Endothelial cell of umbilical vein (primary cell): ENCODE measurements around the gene RRP8.

Experiments used
- CTCF ChIP-seq, 2 donors: IDR thresholded peaks; 1 replicate in 1 of 2; 2 replicates in 1 of 2; pipeline ENCODE4 v1.5.1; 2011; ENCODE audit warnings: low read length in 2 of 2, mild to moderate bottlenecking in 2 of 2, moderate library complexity in 2 of 2, control low read depth in 1 of 2, inconsistent platforms in 1 of 2, low read depth in 1 of 2; ENCODE audit not compliant: insufficient read depth in 1 of 2; ENCODE audit errors: extremely low read depth in 1 of 2
- EZH2 ChIP-seq: IDR thresholded peaks from 2 replicates; pipeline ENCODE4 v1.6.1; 2012; ENCODE audit warnings: borderline replicate concordance, low read depth, mild to moderate bottlenecking, moderate library complexity, low read length, inconsistent platforms; ENCODE audit not compliant: severe bottlenecking
- FOS ChIP-seq: IDR thresholded peaks from 2 replicates; pipeline ENCODE4 v1.6.1; 2011; ENCODE audit warnings: mild to moderate bottlenecking, low read length, moderate library complexity, borderline replicate concordance; ENCODE audit not compliant: insufficient read depth
- MAX ChIP-seq: IDR thresholded peaks from 2 replicates; pipeline ENCODE4 v1.6.1; 2011; ENCODE audit not compliant: insufficient read depth, insufficient read length
- MYC ChIP-seq: IDR thresholded peaks from one replicate; pipeline ENCODE4 v1.6.1; 2011; ENCODE audit warnings: mild to moderate bottlenecking, low read depth, low read length
- POLR2A ChIP-seq: IDR thresholded peaks from 2 replicates; pipeline ENCODE4 v1.6.1; 2012; ENCODE audit warnings: low read depth, mild to moderate bottlenecking, control low read depth, low read length

GRCh38 chr11:6632116-6633073 lies 29.0 kb upstream of the RRP8 start:
- TF ChIP-seq CTCF (IDR thresholded peaks at IDR 0.05; ENCODE audit: extremely low read depth in 1 of 2, insufficient read depth in 1 of 2, low read depth in 1 of 2, low read length in 2 of 2), result no peak
- TF ChIP-seq MAX, result no peak
- TF ChIP-seq POLR2A, result no peak
- TF ChIP-seq MYC, result no peak
- no peak for TF ChIP-seq FOS
- TF ChIP-seq EZH2, result no peak
